Measurements from ENCODE around the gene SPATA45. TPM values are rescaled to one million over a fixed set of nuclear protein-coding genes. Genes with fewer than 3 reads are reported as not detected.

SPATA45 gene
- total and polyA plus RNA-seq, 2 of the 4 experiments (the other 2 are of a cell fraction): not detected

DNA sequence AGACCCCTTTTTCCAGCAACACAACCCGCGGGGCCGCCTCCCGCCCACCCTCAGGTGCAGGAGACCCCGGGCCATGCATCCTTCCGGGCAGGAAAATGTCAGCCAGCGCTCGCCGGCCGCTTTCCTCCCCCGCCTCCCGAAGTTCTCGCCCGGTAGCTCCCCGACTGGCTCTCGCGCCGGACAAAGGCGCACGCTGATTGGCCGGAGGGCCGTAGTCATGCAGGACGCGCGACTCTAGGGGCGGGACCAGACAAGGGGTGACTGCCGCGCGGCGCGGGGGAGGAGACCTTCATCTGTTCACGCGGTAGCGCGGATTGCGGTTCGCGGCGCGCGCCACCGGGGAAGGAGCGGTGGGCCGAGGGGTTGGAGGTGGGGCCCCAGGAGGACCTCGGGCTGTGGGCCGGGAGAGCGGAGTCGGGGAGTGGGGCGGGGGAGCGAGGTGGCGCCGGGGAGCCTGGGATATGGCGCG, 10.6 kb upstream of the SPATA45 start, which contains the start of gene FLVCR1:
FLVCR1 (plus strand) TSS at position 284 of the 469 bp plus-strand sequence; CDS start at position 462, 178 bp downstream.
- ChIA-PET CTCF (interaction anchor here (0.7 to 1.0 kb wide), 2 partner anchors 16 to 139 kb away, joined by 3 to 4 read pairs; no protein-coding TSS in a partner anchor), POLR2A (ENCODE audit: unreplicated experiment) (interaction anchor here (0.5 to 1.0 kb wide), 3 partner anchors 24 to 178 kb away, joined by 3 to 20 read pairs (median 12); no protein-coding TSS in a partner anchor)
- Histone ChIP-seq H2BK15ac (ENCODE audit: low read depth, low read length) (no peak within 1 kb of the TSS), H2BK20ac (ENCODE audit: low read depth, low read length) (no peak within 1 kb of the TSS), H4K8ac (ENCODE audit: low read depth in 2 of 2, low read length in 2 of 2) (peak within 1 kb of the TSS; percentile 5 to 61; a peak in 3 of 4 replicates), H2AK9ac (replicated peaks; ENCODE audit: low read depth, low read length, poor library complexity) (peak within 1 kb of the TSS; percentile 96), H3K9me1 (ENCODE audit: insufficient read depth, low read length) (peaks cover 9% of the 10 kb centered on the region), H2AFZ (replicated peaks; ENCODE audit: low read length, poor library complexity) (peak within 1 kb of the TSS; percentile 92), H4K91ac (ENCODE audit: insufficient read depth, low read depth, low read length) (peak within 1 kb of the TSS; percentile 11; the same call in 1 of the 2 replicates), H3K18ac (ENCODE audit: low read depth, low read length) (no peak within 1 kb of the TSS; the same call in 1 of the 2 replicates), H3K36me3 (ENCODE audit: control insufficient read depth, insufficient read depth, low read length) (no peaks in the 10 kb centered on the region), H3K79me1 (ENCODE audit: low read depth in 1 of 2, low read length in 2 of 2) (peaks cover 5 to 32% of the 10 kb centered on the region in 2 experiments; a peak in 3 of 4 replicates), H4K5ac (ENCODE audit: low read depth, low read length) (peak within 1 kb of the TSS; percentile 67; the same call in 1 of the 2 replicates), H3K4me1 (ENCODE audit: control insufficient read depth, insufficient read depth, low read length) (peaks cover 9% of the 10 kb centered on the region), H3K23ac (ENCODE audit: low read depth, low read length) (peak within 1 kb of the TSS; percentile 94), H3K4me2 (ENCODE audit: low read depth, low read length) (peak within 1 kb of the TSS; percentile 99), H3K27me3 (ENCODE audit: control insufficient read depth, insufficient read depth, low read length) (no peaks in the 10 kb centered on the region), H3K9me3 (ENCODE audit: control insufficient read depth, insufficient read depth, low read length) (no peaks in the 10 kb centered on the region), H3K27ac (ENCODE audit: insufficient read depth, low read length) (peak within 1 kb of the TSS; percentile 56), H2BK120ac (ENCODE audit: low read depth, low read length) (peak within 1 kb of the TSS; percentile 1; the same call in 1 of the 2 replicates), H3K9ac (ENCODE audit: low read depth, low read length) (peak within 1 kb of the TSS; percentile 49), H4K20me1 (ENCODE audit: insufficient read depth, low read length) (no peaks in the 10 kb centered on the region), H3K4me3 (ENCODE audit: insufficient read depth, low read depth, low read length) (peak within 1 kb of the TSS; percentile 63), H2BK5ac (ENCODE audit: low read depth, low read length, poor library complexity, severe bottlenecking) (peak within 1 kb of the TSS; percentile 50), H3K56ac (ENCODE audit: extremely low read depth, insufficient read depth, low read length) (0 out of 2 replicates have a peak within 1 kb of the TSS, but pooled peaks have one; percentile 0), H2AK5ac (ENCODE audit: low read depth, low read length) (peak within 1 kb of the TSS; percentile 20), H3K14ac (replicated peaks; ENCODE audit: low read depth, low read length) (peak within 1 kb of the TSS; percentile 76), H3K4ac (ENCODE audit: low read depth, low read length) (peak within 1 kb of the TSS; percentile 60)
- TF ChIP-seq SMC3 (IDR thresholded peaks at IDR 0.05; ENCODE audit: low read depth, low read length) (no peak), FOS (IDR thresholded peaks at IDR 0.05; ENCODE audit: low read depth, low read length) (no peak), RCOR1 (IDR thresholded peaks at IDR 0.05; ENCODE audit: insufficient replicate concordance, low read length) (no peak), CHD1 (IDR thresholded peaks at IDR 0.05; ENCODE audit: low read depth, low read length) (no peak), RAD21 (IDR thresholded peaks at IDR 0.05; ENCODE audit: low read length) (no peak), BHLHE40 (IDR thresholded peaks at IDR 0.05; ENCODE audit: low read depth, low read length) (no peak), ELK1 (IDR thresholded peaks at IDR 0.05; ENCODE audit: borderline replicate concordance, low read depth, low read length) (no peak), MAFK (IDR thresholded peaks at IDR 0.05; ENCODE audit: low read depth, low read length) (no peak), MAZ (IDR thresholded peaks at IDR 0.05; ENCODE audit: borderline replicate concordance, low read depth, low read length) (peak; percentile 71; the same call in 1 of the 2 replicates), POLR2A (IDR thresholded peaks at IDR 0.05; ENCODE audit: low read depth, low read length) (peak; percentile 79), CEBPB (IDR thresholded peaks at IDR 0.05; ENCODE audit: low read depth, low read length) (no peak), MXI1 (IDR thresholded peaks at IDR 0.05; ENCODE audit: borderline replicate concordance, low read depth, low read length) (peak; percentile 48; the same call in 1 of the 2 replicates), RFX5 (IDR thresholded peaks at IDR 0.05; ENCODE audit: low read depth, low read length) (no peak)
- TF ChIP-seq, protein P1, sequence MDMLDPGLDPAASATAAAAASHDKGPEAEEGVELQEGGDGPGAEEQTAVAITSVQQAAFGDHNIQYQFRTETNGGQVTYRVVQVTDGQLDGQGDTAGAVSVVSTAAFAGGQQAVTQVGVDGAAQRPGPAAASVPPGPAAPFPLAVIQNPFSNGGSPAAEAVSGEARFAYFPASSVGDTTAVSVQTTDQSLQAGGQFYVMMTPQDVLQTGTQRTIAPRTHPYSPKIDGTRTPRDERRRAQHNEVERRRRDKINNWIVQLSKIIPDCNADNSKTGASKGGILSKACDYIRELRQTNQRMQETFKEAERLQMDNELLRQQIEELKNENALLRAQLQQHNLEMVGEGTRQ (IDR thresholded peaks at IDR 0.05; ENCODE audit: low read depth, low read length): no peak; the same call in 1 of the 2 replicates
- TF ChIP-seq, protein P2, sequence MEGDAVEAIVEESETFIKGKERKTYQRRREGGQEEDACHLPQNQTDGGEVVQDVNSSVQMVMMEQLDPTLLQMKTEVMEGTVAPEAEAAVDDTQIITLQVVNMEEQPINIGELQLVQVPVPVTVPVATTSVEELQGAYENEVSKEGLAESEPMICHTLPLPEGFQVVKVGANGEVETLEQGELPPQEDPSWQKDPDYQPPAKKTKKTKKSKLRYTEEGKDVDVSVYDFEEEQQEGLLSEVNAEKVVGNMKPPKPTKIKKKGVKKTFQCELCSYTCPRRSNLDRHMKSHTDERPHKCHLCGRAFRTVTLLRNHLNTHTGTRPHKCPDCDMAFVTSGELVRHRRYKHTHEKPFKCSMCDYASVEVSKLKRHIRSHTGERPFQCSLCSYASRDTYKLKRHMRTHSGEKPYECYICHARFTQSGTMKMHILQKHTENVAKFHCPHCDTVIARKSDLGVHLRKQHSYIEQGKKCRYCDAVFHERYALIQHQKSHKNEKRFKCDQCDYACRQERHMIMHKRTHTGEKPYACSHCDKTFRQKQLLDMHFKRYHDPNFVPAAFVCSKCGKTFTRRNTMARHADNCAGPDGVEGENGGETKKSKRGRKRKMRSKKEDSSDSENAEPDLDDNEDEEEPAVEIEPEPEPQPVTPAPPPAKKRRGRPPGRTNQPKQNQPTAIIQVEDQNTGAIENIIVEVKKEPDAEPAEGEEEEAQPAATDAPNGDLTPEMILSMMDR (conservative IDR thresholded peaks at IDR 0.05; ENCODE audit: low read depth, low read length): no peak
- dilution Hi-C loops (cut with HindIII; ENCODE audit: low sequenced_read_pairs, unreplicated experiment): no loop called here
- intact Hi-C loops (cut with micrococcal nuclease): loop anchor here (2.0 to 5.0 kb wide), 2 partner anchors 36 to 93 kb away; partner anchors contain the start of gene VASH2
- in situ Hi-C loops (cut with MboI; ENCODE audit: low sequenced_read_pairs): no loop called here
- BruUV-seq (replicated peaks): no TSS peak
- ATAC-seq (ENCODE audit: low read depth): peak; percentile 99
- peak; percentile 94 for DNase-seq
- WGBS, 2 experiments (ENCODE audit: extremely low coverage in 2 of 2, insufficient read length in 1 of 2): 0% methylated on average over 17 of the region's 54 CpGs; no CpG with 5 or more reads in 1 of the 2 experiments

Measured in IMR-90 (cell line).